PC-9 (cell line): ENCODE results near the gene IKBIP.

Experiments
- EZH2 ChIP-seq: fragments of 200-600 bp; sonication (generic); IDR thresholded peaks from 2 replicates; pipeline ENCODE4 v1.8.0; 2017; ENCODE audit warnings: antibody characterized with exemption, low read depth
- TF ChIP-seq, protein P1 (sequence below): fragments of 200-600 bp; sonication (generic); conservative IDR thresholded peaks from 2 replicates; pipeline ENCODE4 v1.6.1; 2017; ENCODE audit warnings: mixed run types, antibody characterized with exemption, mild to moderate bottlenecking, moderate library complexity

DNA sequence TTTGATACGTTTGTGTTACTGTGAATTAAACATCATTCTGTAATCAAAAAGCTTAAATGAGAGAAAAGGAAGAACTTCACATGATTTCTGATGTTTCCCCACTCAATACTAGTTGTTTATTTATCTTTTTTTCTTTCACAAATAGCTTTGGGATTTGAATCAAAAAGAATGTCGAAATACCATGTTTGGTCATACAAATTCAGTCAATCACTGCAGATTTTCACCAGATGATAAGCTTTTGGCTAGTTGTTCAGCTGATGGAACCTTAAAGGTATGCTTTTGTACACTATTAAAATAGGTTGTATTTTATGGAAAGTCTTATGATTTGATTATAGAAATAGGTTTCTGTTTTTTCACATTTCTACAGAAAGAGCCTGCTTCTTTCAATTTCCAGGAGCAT, 42.0 kb upstream of the IKBIP start:
- TF ChIP-seq, protein P1, sequence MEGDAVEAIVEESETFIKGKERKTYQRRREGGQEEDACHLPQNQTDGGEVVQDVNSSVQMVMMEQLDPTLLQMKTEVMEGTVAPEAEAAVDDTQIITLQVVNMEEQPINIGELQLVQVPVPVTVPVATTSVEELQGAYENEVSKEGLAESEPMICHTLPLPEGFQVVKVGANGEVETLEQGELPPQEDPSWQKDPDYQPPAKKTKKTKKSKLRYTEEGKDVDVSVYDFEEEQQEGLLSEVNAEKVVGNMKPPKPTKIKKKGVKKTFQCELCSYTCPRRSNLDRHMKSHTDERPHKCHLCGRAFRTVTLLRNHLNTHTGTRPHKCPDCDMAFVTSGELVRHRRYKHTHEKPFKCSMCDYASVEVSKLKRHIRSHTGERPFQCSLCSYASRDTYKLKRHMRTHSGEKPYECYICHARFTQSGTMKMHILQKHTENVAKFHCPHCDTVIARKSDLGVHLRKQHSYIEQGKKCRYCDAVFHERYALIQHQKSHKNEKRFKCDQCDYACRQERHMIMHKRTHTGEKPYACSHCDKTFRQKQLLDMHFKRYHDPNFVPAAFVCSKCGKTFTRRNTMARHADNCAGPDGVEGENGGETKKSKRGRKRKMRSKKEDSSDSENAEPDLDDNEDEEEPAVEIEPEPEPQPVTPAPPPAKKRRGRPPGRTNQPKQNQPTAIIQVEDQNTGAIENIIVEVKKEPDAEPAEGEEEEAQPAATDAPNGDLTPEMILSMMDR: no peak
- no peak for TF ChIP-seq EZH2
